ENCODE data around the gene CDK5RAP3.
A peak's percentile ranks its signal among the peaks of the same experiment; 100 is the strongest.
"Not testable (repeated sequence)": the region's sequence is repeated elsewhere in the genome, so short reads cannot be mapped to it uniquely, and the experiment has no call there.

The CDK5RAP3 gene

DNA sequence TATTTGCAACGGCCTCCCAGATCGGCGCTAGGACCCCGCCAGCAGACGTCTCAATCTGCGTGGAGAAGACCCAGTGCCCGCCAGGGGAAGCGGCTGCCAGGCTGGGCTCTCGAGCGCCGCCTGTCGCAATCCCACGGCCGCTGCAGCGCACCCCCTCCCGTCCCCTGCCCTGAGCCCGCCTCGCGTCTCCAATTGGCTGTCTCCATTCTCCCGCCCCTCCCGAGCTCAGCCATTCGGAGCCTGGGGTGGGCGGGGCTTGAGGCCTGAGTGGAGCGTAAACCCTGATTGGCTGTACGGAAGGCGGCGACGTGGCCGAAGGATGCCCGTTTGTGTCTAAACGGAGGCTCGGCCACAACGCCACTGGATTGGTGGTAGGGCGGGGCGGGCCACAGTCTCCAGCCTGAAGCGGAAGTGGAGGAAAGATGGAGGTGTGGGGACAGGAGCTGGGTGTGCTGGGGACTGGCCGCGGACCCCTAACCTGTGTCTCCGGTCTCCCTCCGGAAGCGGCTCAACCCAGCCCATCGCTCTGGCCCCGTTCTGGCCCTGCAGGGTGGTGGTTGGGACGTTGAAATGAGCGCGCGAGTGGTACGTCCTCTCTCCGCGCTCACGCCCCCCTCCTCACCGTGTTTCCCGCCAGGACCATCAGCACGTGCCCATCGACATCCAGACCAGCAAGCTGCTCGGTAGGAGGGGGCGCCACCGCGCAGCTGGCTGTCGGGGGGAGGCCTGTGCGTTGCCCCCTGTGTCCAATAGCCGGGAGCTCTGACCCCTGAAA lies at the start of gene CDK5RAP3:
Gene CDK5RAP3, plus strand, starts transcription at position 389 of the 775 bp plus-strand sequence. Its CDS starts 34 bp downstream, at position 423.
- DNase-seq: peak; percentile 99

DNA sequence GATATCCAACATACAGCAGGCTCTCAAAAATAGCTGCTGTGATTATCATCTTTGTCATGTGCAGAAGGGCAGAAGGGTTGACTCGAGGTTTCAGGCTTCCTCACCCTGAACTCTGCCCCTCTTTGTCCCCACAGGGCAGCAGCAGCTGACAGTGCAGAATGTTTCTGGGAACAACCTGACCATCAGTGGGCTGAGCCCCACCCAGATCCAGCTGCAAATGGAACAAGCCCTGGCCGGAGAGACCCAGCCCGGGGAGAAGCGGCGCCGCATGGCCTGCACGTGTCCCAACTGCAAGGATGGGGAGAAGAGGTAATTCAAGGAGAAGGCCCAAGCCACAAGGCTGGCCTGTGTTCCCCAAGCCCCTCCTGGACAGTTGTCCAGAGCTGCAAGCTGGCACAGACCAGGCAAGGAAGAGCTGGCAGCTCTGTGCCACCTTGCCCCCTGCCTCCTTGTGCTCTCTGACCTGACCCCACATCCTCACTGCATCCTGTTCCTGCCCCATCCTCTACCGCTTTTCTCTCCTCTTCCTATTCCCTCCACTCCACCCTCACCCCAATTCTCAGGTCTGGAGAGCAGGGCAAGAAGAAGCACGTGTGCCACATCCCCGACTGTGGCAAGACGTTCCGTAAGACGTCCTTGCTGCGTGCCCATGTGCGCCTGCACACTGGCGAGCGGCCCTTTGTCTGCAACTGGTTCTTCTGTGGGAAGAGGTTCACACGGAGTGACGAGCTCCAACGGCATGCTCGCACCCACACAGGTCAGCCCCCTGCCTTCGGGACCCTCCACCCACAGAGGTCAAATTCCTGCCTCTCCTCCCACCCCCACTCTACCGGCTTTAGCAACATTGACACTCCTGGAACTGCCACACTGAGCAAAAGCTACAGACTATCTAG lies 45.9 kb upstream of the CDK5RAP3 start:
- no peak for DNase-seq

- no peak for DNase-seq
Observed at GRCh38 chr17:47925678-47925988, 45.3 kb upstream of the CDK5RAP3 start.

DNA sequence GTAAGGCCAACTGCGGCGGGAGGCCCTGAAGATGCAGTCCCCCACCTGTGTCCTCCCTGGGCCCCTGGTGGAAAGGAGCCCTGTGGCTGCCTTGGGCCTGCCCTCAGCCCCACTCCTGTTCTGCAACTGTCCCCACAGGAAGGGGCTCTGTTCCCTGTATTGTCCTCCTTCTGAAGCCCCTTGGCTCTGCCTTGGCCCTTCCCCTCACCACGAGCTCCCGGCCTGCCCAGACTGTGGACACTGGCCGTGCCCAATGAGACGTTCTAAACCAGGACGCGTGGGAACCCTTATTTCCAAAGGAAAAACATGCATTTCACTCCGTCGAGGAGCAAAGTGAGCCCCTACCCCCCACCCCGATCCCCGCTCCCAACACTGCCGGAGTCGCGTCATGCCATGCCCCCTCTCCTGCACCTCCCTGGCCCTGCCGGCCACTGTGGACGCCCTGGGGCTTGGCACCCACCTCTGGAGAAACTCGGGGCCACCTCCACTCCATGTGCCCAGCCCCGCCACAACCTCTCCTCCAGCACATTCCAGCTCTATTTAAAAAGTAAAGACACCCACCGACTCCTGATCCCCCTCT lies 43.0 kb upstream of the CDK5RAP3 start:
- no peak for DNase-seq

DNA sequence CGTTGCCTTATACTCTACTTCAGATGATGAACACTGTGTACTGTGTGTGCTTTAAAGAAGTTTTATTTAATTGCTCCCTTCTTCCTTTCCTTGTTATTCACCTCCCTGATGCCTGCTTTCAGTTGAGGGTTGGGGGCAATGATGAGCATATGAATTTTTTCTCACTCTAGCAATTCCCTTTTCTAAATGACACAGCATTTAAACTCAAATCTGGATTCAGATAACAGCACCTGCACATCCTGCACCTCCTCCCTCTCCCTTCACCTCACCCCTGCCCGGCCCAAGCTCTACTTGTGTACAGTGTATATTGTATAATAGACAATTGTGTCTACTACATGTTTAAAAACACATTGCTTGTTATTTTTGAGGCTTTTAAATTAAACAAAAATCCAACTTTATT lies 42.5 kb upstream of the CDK5RAP3 start:
- DNase-seq: no peak

DNA sequence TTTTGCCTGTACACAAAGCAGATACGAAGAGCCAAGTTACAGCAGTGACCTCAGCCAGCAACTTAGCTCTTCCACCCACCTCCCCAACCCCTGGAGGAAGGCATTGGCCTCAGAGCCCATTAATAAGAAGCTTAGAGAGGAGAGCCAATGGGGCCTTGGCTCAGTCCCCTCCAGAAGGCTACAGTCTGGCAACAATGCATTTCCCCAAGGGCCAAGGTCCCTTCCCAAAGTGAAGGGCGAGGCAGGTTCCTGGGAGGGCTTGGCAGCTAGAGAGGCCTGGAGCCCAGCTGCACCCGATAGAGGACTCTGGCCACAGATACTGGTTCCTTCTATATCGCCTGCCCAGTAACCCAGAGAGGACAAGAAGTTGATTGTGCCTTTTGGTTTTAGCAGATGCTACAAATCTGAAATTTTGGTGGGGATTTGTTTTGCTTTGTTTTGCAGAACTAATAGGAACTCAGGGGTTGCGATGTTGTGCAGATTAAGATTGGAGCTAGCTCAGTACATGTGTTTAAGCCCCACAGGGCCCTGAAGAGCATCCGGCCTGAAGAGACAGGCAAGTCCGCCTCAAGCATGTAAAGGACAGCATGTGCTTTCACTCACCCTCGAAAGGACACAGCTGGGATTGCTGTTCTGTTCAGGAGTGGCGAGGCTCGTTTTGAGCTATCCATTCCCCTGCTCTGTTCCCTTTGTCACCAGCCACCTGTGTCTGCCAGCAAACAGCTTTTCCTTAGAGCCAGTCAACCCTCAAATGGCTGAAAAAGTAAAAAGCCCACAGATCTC lies 41.5 kb upstream of the CDK5RAP3 start:
- DNase-seq: no peak

- no peak for DNase-seq
Observed at GRCh38 chr17:47931848-47932247, 39.1 kb upstream of the CDK5RAP3 start.

DNA sequence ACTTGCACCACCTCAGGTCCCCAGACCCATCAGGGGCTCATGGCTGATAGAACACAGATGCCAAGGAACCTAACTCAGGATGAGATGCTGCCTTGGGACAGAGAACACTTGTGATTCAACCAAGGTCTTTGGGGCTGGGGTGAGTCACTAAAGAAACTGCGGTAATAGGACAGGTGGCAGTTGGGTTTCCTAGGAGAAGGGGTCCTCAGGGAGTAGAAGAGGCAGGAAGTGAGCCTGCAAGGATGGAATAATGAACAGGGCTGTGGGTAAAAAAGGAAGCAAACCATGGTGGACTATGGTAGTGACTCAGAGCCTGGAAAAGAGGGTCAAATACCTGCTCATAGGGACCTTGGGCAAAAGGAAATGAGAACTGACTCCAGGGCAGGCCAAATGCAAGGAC lies 36.1 kb upstream of the CDK5RAP3 start:
- no peak for DNase-seq

GRCh38 chr17:47935468-47935867 lies 35.4 kb upstream of the CDK5RAP3 start:
- DNase-seq: not testable (repeated sequence)

GRCh38 chr17:47935961-47936360 lies 35.0 kb upstream of the CDK5RAP3 start:
- DNase-seq: no peak

GRCh38 chr17:47937941-47938340 lies 33.0 kb upstream of the CDK5RAP3 start:
- no peak for DNase-seq

DNA sequence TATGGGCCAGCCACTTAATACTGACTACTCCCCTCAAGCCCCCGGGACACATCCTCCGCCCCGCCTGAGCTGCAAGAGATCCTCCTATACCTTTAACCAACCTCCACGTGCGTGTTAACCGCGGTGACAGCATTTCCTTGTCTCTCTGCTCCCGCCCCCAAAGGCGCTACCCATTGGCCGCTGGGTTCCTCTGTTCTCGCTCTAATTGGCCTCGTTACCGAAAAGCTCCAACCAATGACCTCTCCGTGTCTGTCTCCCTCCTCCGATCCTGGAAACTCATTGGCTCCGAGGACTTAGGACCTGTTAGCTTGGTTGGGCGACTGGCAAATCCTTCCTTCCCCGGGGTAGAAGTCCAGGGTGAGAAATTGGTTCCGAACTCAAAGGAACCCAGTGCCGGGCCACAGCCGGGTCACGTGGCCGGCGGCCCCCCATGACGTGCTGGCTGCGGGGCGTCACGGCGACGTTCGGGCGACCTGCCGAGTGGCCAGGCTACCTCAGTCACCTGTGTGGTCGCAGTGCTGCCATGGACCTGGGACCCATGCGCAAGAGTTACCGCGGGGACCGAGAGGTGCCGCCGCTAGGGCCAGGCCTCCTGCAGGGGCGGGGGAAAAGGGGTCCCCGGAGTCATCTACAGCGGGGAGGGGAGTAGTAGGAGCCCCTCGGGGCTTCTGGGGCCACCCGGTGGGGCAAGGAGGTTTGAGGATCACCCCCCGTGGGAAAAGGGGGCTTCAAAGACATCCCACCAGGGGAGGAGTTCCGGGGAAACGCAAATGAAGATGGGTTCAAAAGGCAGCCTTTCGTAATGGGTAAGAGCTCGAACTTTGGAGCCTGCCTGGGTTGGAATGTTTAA lies 29.4 kb upstream of the CDK5RAP3 start, which contains the start of gene PNPO:
Gene PNPO, plus strand, starts transcription at position 326 of the 850 bp plus-strand sequence. Its CDS starts 105 bp downstream, at position 431.
- DNase-seq: peak; percentile 96

GRCh38 chr17:47942096-47942510 lies 28.8 kb upstream of the CDK5RAP3 start:
- no peak for DNase-seq

GRCh38 chr17:47942568-47942967 lies 28.3 kb upstream of the CDK5RAP3 start:
- DNase-seq: no peak

DNA sequence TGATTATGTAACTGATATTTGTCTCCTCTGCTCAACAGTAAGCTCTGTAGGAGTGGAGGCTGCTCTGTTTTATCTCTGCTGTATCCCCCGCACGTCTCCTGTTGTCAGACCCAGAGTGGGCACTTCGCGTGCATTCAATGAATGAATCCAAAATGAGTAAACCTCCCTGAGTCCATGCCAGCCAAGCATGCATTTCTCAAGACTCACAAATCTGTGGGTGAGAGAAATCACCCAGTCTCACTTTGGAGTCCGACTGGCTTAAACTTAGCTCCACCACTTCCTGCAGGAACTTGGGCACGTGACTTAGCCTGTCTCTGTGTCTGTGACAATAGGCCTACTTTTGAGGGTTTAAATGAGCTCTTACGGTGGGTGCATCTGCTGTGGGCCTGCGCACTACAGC lies 25.8 kb upstream of the CDK5RAP3 start:
- DNase-seq: no peak

DNA sequence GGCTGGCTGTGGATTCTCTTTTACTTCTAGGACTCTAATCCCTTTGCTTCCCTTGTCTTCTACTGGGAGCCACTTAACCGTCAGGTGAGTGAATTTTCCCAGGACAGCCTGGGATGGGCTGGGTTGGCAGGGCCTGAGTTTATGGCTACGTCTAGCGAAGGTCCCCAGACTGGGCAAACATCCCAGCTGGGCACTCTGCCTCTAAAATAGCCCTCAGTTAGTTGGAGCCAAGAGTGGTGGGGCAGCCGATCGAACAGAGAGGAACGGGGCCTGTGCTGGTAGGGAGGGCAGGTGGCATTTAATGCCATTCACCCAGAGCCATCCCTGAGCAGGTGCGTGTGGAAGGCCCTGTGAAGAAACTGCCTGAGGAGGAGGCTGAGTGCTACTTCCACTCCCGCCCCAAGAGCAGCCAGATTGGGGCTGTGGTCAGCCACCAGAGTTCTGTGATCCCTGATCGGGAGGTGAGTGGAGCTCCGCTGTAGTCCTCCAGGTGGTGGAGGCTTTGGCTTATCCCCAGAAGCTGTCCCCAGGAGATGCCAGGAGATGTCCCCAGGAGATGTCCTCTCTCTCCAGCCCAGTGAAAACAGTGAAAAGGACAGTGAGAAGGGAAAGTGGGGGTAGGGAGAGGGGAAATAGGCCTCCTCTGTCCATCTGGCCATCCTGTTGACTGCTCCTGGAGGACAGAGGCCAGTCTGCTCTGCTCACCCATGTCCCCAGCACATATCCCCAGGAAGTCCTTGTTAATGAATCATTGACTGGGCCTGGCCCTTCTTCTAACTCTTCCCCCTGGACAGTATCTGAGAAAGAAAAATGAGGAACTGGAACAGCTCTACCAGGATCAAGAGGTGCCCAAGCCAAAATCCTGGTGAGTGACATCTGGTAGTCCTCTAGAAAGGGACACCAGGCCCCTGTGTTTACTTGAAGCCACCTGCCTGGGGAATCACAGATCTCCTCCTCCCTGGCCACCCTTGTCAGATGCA lies 25.1 kb upstream of the CDK5RAP3 start:
- no peak for DNase-seq

GRCh38 chr17:47946516-47946915 lies 24.4 kb upstream of the CDK5RAP3 start:
- DNase-seq: no peak

DNA sequence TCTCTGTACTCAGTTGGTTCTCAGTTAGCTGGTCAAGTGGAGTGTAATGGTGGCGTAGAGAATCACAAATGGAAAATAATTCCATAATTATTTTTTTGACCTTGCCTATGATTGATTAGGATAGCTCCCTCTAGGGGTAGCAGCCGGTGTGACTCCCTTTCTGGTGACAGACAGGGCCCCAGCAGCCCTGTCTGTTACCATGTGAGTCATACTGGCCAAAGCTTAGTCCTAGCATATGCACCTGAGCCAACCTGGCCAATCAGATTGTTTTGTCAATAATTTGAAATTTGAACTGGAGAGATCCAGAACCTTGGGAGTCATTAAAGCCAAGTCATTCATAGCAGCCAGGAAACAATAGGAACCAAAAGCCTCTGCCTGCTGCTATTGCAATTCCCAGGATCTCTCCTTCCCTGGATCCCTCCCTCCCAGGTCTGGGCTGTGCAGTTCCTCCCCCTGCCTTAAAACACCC lies 23.9 kb upstream of the CDK5RAP3 start:
- peak; percentile 68 for DNase-seq

- no peak for DNase-seq
Observed at GRCh38 chr17:47948706-47949196, 22.2 kb upstream of the CDK5RAP3 start.

GRCh38 chr17:47949197-47949759 lies 21.6 kb upstream of the CDK5RAP3 start:
- peak; percentile 17 for DNase-seq
